H7 (cell line): ENCODE data around the gene ERG28. TPM values are rescaled to one million over a fixed set of nuclear protein-coding genes. Genes with fewer than 3 reads are reported as not detected.
"Not testable (repeated sequence)": the region's sequence is repeated elsewhere in the genome, so short reads cannot be mapped to it uniquely, and the experiment has no call there.

Source experiments
- DNase-seq: peaks from one replicate; pipeline ENCODE4 v3.0.0; 2012
- H3K27me3 ChIP-seq: 2 replicates; pipeline ENCODE4 v1.6.0; 2011; ENCODE audit warnings: mild to moderate bottlenecking, low read length; ENCODE audit not compliant: control insufficient read depth, insufficient read depth
- H3K36me3 ChIP-seq: replicated peaks from 2 replicates; pipeline ENCODE4 v1.5.1; 2011; ENCODE audit warnings: low read length; ENCODE audit not compliant: control insufficient read depth, insufficient read depth
- H3K4me3 ChIP-seq: 2 replicates; pipeline ENCODE4 v1.5.1; 2011; ENCODE audit warnings: low read depth, mild to moderate bottlenecking, control low read depth, low read length, moderate library complexity; ENCODE audit not compliant: insufficient read depth
- total RNA-seq: library from RNA; depleted of rRNA; stranded (reverse); fragments of >200 nt; shearing (Covaris generic); gene quantifications from 2 replicates; pipeline ENCODE4 v1.2.3, GENCODE V29; 2014; rRNA removed

The ERG28 gene
- total RNA-seq, 1 experiment from 2014 or later, result 30.5 TPM

DNA sequence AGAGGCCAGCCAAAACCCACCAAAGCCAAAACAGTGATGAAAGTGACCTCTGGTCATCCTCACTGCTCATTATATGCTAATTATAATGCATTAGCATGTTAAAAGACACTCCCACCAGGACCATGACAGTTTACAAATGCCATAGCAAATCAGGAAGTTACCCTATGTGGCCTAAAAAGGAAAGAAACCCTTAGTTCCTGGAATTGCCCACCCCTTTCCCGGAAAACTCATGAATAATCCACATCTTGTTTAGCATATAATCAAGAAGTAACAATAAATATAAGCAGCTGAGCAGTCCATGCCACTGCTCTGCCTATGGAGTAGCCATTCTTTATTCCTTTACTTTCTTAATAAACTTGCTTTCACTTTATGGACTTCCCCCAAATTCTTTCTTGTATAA, 60.6 kb downstream of the ERG28 start:
- not testable (repeated sequence) for H3K27me3 ChIP-seq

More for the DNA sequence above, 60.6 kb downstream of the ERG28 start:
- not testable (repeated sequence) for H3K4me3 ChIP-seq, DNase-seq, H3K36me3 ChIP-seq

Other genes starting within 250 kb of the ERG28 start
- 30.2 and 37.9 TPM in 2 replicates for gene JDP2, start 232.9 kb downstream of the ERG28 start, total RNA-seq
- gene BATF, start 138.4 kb downstream of the ERG28 start, total RNA-seq, result not detected in 2 replicates
- 2.7 and 4.6 TPM in 2 replicates for gene FLVCR2, start 82.3 kb downstream of the ERG28 start, total RNA-seq
- 19.3 and 26.6 TPM in 2 replicates for gene TTLL5, start 370 bp upstream of the ERG28 start, total RNA-seq